GM13976 (cell line): ENCODE data around the gene FHAD1.

Experiments used
- DNase-seq: peaks from one replicate; pipeline ENCODE4 v3.0.0; 2012; ENCODE audit warnings: low spot score
- in situ Hi-C: fragments of 300-500 bp; cut with MboI; formaldehyde crosslinking; loops from one replicate; pipeline ENCODE4 v1.12.0; 2022; ENCODE audit warnings: low sequenced_read_pairs, mixed read lengths, inconsistent platforms; ENCODE audit not compliant: unreplicated experiment
- TF ChIP-seq, protein P1 (sequence below): IDR thresholded peaks from 2 replicates; pipeline ENCODE4 v1.5.1; 2012; ENCODE audit warnings: borderline replicate concordance, mild to moderate bottlenecking; ENCODE audit not compliant: insufficient read depth; ENCODE audit errors: extremely low read depth, missing control alignments, control extremely low read depth

FHAD1 gene

DNA sequence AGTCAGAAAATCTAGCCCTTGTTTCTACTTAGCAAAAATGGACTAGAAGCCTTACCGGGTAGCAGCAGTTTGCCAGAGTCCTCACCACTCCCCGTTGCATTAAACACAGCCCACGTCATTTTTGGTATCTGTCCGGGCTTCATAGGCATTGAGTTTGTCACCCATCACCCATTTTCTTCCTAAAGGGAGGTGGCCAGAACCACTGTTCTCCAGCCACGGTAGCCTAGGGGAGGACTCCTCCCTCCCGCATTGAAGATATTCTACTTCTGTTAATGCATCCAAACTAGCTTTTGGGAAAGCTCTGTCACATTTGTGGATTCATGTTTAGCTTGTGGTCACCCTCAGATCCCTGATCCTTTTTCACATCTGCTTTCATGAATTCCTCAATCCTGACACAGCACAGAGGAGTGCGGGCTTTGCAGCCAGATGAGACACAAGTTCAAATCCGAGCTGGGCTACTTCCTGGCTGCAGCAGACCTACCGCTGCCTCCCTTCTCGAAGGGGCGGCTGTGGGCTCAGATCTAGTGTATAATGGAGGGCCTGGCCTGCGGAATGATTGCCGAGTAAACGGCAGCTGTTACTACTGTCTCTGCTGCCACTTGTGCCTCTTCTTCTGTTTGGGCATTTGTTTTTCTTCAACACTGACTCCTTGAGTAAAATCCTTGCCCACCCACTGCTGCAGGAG lies 99.5 kb downstream of the FHAD1 start:
- in situ Hi-C loops: loop anchor here (25.0 kb wide), 1 partner anchor 391 kb away; the partner anchor contains the start of genes SLC25A34 and TMEM82
- TF ChIP-seq, protein P1, sequence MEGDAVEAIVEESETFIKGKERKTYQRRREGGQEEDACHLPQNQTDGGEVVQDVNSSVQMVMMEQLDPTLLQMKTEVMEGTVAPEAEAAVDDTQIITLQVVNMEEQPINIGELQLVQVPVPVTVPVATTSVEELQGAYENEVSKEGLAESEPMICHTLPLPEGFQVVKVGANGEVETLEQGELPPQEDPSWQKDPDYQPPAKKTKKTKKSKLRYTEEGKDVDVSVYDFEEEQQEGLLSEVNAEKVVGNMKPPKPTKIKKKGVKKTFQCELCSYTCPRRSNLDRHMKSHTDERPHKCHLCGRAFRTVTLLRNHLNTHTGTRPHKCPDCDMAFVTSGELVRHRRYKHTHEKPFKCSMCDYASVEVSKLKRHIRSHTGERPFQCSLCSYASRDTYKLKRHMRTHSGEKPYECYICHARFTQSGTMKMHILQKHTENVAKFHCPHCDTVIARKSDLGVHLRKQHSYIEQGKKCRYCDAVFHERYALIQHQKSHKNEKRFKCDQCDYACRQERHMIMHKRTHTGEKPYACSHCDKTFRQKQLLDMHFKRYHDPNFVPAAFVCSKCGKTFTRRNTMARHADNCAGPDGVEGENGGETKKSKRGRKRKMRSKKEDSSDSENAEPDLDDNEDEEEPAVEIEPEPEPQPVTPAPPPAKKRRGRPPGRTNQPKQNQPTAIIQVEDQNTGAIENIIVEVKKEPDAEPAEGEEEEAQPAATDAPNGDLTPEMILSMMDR: no peak
- no peak for DNase-seq

DNA sequence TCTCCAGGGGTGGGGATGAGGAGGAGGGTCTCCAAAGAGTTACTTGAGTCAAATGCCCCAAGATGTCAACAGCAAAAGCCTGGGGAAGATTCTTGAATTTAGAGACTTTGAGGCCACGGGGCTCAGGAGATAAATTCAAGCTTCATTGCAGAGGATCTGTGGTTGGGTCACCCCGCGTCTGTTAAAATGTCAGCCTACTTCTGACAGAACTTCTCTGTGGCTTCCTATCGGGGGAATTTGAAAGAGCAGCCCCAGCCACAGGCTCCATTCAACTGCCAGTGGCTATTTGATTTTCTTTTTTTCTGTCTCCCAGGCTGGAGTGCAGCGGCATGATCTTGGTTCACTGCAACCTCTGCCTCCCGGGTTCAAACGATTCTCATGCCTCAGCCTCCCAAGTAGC lies 100.2 kb downstream of the FHAD1 start:
- in situ Hi-C loops: loop anchor here (25.0 kb wide), 1 partner anchor 390 kb away; the partner anchor contains the start of genes SLC25A34 and TMEM82
- no peak for DNase-seq
- TF ChIP-seq, protein P1: no peak

DNA sequence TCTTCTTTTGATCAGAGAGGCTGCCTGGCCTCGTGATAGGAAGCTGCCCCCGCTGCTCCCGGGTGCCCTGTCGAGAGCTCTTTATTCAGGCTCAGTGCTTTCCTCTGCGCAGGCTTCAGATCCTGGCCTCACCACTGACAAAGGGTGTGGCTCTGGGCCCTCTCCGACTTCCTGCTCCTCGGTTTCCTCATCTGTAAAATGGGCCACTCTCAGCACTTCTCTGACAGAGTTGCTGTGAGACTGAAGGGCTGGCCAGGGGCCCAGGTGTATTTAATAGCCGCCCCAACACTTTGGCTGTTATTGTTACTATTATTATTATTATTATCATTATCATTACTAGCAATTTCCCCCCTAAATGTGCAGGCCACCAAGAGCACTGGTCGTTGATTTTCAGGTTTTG lies 101.6 kb downstream of the FHAD1 start:
- no peak for DNase-seq
- in situ Hi-C loops: loop anchor here (25.0 kb wide), 1 partner anchor 389 kb away; the partner anchor contains the start of genes SLC25A34 and TMEM82
- TF ChIP-seq, protein P1: no peak

DNA sequence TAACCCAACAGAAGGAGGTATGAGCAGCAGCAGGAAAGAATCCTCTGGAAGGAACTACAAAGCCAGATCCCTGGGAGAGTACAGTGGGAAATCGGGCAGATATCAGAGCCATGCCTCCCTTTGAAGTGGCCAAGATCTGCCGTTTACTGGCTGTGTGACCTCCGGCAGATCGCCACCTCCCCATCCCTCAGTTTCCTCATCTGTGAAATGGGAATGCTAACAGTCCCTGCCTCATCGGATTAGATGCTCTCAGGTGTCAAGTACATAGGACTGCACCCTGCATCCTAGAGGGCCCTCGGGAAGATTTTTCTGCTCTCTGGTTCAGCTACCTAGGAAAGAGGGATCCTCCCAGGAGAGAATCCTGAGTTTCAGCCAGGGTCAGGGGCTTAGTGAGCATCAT lies 102.1 kb downstream of the FHAD1 start:
- in situ Hi-C loops: loop anchor here (25.0 kb wide), 1 partner anchor 388 kb away; the partner anchor contains the start of genes SLC25A34 and TMEM82
- TF ChIP-seq, protein P1: no peak
- no peak for DNase-seq

DNA sequence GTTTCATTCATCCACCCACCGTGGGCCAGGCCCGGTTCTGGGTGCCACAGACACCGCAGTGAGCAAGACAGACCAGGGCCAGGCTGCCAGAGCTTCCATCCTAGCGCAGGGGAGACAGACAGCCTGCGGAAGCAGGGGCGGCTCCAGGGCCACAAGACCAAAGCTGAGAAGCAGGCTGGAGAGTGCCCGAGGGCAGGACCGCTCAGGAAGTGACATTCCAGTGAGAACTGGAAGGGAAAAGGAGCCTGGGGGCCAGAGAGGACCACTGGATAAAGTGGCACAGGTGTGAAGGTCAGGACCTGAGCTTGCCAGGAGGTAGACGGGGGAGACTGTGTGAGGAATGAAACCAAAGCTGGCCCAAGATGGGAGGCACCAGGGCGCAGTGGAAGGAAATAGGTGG lies 103.1 kb downstream of the FHAD1 start:
- in situ Hi-C loops: no loop called here
- TF ChIP-seq, protein P1: no peak
- DNase-seq: no peak

DNA sequence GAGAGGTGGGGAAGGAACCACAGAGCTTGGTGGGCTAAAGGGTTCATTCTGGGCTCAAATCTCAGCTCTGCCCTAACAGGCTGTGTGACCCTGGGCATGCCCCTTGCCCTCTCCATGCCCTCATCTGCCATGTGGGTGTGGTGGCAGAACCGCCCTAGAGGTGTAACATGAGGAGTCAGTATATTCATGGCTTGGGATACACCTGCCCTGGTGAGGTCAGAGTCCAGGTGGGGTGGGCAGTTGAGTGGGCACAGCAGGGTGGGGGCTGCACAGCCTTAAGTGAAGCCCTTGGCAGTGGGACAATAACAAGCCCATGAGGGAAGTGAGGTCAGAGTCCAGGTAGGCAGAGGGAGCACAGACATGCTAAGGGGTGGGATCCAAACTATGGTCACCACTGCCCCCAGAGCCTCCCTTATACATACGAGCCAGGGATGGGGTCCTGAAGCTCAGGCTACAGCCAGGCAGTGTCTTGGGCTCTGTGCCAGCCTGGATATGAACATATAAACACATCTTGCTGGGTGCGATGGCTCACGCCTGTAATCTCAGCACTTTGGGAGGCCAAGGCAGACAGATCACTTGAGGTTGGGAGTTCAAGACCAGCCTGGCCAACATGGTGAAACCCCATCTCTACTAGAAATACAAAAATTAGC lies 103.7 kb downstream of the FHAD1 start:
- no peak for DNase-seq
- TF ChIP-seq, protein P1: no peak
- in situ Hi-C loops: no loop called here

DNA sequence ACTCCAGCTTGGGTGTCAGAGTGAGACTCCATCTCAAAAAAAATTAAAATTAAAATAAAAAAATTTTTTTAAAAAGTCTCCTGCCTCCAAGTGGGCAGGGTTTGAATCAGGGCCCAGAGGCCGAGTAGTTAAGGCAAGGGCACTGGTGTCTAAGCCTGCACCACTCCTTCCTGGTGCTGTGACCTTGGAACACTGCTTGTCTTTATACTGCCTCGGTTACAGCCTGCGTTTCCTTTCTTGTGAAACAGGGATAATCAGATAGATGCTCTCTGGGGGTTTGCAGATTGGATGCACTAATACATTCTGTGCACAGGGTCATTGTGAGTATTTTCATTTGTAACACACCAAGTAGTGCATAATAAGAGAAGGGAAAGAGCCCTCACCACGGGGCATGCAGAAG lies 104.3 kb downstream of the FHAD1 start:
- TF ChIP-seq, protein P1: no peak
- in situ Hi-C loops: no loop called here
- no peak for DNase-seq
